ENCODE results near the gene RNF44.

The RNF44 gene

GRCh38 chr5:176570044-176570443 lies 32.8 kb upstream of the RNF44 start:
- Histone ChIP-seq H3K27me3 (no peaks in the 10 kb centered on the region), H3K4me1 (no peaks in the 10 kb centered on the region), H3K36me3 (no peaks in the 10 kb centered on the region), H3K9me3 (no peaks in the 10 kb centered on the region), H3K4me3 (ENCODE audit: low read depth, low read length) (no peak overlapping the region)
- no peak; the same call in 1 of the 2 replicates for TF ChIP-seq CTCF (IDR thresholded peaks at IDR 0.05; ENCODE audit: low read depth, low read length)
- DNase-seq: no peak

- Histone ChIP-seq H3K36me3 (no peaks in the 10 kb centered on the region), H3K27me3 (no peaks in the 10 kb centered on the region), H3K4me1 (no peaks in the 10 kb centered on the region), H3K9me3 (no peaks in the 10 kb centered on the region), H3K4me3 (ENCODE audit: low read depth, low read length) (no peak overlapping the region)
- DNase-seq: no peak
- TF ChIP-seq CTCF (IDR thresholded peaks at IDR 0.05; ENCODE audit: low read depth, low read length): no peak
Measured at GRCh38 chr5:176568657-176569056, 31.5 kb upstream of the RNF44 start.

- Histone ChIP-seq H3K4me3 (ENCODE audit: low read depth, low read length) (no peak overlapping the region), H3K27me3 (no peaks in the 10 kb centered on the region), H3K4me1 (peaks cover 5% of the 10 kb centered on the region; the same call in 1 of the 2 replicates), H3K36me3 (no peaks in the 10 kb centered on the region), H3K9me3 (no peaks in the 10 kb centered on the region)
- DNase-seq: no peak
- no peak for TF ChIP-seq CTCF (IDR thresholded peaks at IDR 0.05; ENCODE audit: low read depth, low read length)
Measured at GRCh38 chr5:176565760-176566288, 28.6 kb upstream of the RNF44 start.

- H3K4me1 ChIP-seq: peaks cover 5% of the 10 kb centered on the region; the same call in 1 of the 2 replicates
- H3K9me3 ChIP-seq: no peaks in the 10 kb centered on the region
- DNase-seq: no peak
- TF ChIP-seq CTCF (IDR thresholded peaks at IDR 0.05; ENCODE audit: low read depth, low read length): no peak
- H3K4me3 ChIP-seq (ENCODE audit: low read depth, low read length): no peak overlapping the region
- H3K27me3 ChIP-seq: no peaks in the 10 kb centered on the region
- H3K36me3 ChIP-seq: no peaks in the 10 kb centered on the region
Measured at GRCh38 chr5:176564002-176564401, 26.8 kb upstream of the RNF44 start.

GRCh38 chr5:176562189-176562588 lies 25.0 kb upstream of the RNF44 start:
- Histone ChIP-seq H3K4me1 (peaks cover 5% of the 10 kb centered on the region; the same call in 1 of the 2 replicates), H3K27me3 (no peaks in the 10 kb centered on the region), H3K9me3 (no peaks in the 10 kb centered on the region), H3K4me3 (ENCODE audit: low read depth, low read length) (no peak overlapping the region), H3K36me3 (no peaks in the 10 kb centered on the region)
- no peak for DNase-seq
- no peak for TF ChIP-seq CTCF (IDR thresholded peaks at IDR 0.05; ENCODE audit: low read depth, low read length)

GRCh38 chr5:176561259-176561658 lies 24.1 kb upstream of the RNF44 start:
- Histone ChIP-seq H3K27me3 (no peaks in the 10 kb centered on the region), H3K36me3 (no peaks in the 10 kb centered on the region), H3K9me3 (no peaks in the 10 kb centered on the region), H3K4me3 (ENCODE audit: low read depth, low read length) (no peak overlapping the region), H3K4me1 (peaks cover 5% of the 10 kb centered on the region; the same call in 1 of the 2 replicates)
- TF ChIP-seq CTCF (IDR thresholded peaks at IDR 0.05; ENCODE audit: low read depth, low read length): no peak
- DNase-seq: no peak

Measured in BE2C (cell line).